Tibial artery (tissue), 4 donors: ENCODE results near the gene EMP2.

Experiments
- DNase-seq, 2 donors: peaks; one replicate each; pipeline ENCODE4 v3.0.0-alpha.2; 2019
- H3K27ac ChIP-seq, 2 donors: fragments of 200-600 bp; sonication (generic) in 1 of 2; 1 replicate in 1 of 2; 2 replicates in 1 of 2; pipeline ENCODE4 v1.5.1; 2018 to 2019; ENCODE audit warnings: mild to moderate bottlenecking in 1 of 2
- H3K27me3 ChIP-seq, 2 donors: fragments of 200-600 bp; sonication (generic) in 1 of 2; one replicate each; pipeline versions ENCODE4 v1.5.1 to v1.6.0; 2016 to 2019
- H3K36me3 ChIP-seq, 3 donors: fragments of 200-600 bp; sonication (generic) in 2 of 3; one replicate each; pipeline ENCODE4 v1.5.1; 2016 to 2019; ENCODE audit warnings: mild to moderate bottlenecking in 2 of 3
- H3K4me1 ChIP-seq, 4 donors: fragments of 200-600 bp; sonication (generic) in 2 of 4; 1 replicate in 3 of 4; 2 replicates in 1 of 4; pipeline ENCODE4 v1.5.1; 2016 to 2019
- H3K4me3 ChIP-seq, 2 donors: fragments of 200-600 bp; sonication (generic) in 1 of 2; 1 replicate in 1 of 2; 2 replicates in 1 of 2; pipeline ENCODE4 v1.5.1; 2018 to 2019; ENCODE audit warnings: mild to moderate bottlenecking in 2 of 2
- H3K9me3 ChIP-seq, 3 donors: fragments of 200-600 bp; sonication (generic) in 1 of 3; one replicate each; pipeline ENCODE4 v1.5.1; 2016 to 2019
- intact Hi-C: fragments of 100-400 bp; cut with DNase I; formaldehyde crosslinking; loops from one replicate; pipeline ENCODE4 v1.15.0; 2023; ENCODE audit warnings: low total_unique reads
- TF ChIP-seq, protein P1 (sequence below), 2 experiments: fragments of 200-600 bp in 1 of 2; fragments of 450-650 bp in 1 of 2; IDR thresholded peaks; one replicate each; pipeline ENCODE4 v1.5.1; 2017 to 2019; ENCODE audit warnings: antibody characterized with exemption in 2 of 2, mild to moderate bottlenecking in 1 of 2, moderate library complexity in 1 of 2

EMP2 gene

DNA sequence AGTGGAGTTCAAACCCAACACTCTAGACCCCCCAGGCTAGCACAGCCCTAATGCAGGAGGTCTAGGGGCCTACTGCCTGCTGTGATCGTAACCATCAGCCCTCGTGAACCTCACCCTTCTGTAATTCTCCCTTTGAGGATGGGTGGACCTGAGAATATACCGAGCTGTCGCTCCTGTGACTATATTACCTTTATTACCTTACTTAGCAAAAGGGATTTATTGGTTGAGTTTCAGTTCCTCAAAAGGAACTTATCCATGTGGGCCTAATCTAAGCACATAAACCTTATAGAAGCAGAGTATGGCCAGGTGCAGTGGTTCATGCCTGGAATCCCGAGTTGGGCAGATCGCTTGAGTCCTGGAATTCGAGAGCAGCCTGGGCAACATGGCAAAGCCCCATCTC is 19.2 kb upstream of the EMP2 start:
- no peak for DNase-seq

GRCh38 chr16:10598157-10598556 is 17.8 kb upstream of the EMP2 start:
- no peaks in the 10 kb centered on the region for H3K9me3 ChIP-seq
- intact Hi-C loops: no loop called here
- TF ChIP-seq, protein P1, sequence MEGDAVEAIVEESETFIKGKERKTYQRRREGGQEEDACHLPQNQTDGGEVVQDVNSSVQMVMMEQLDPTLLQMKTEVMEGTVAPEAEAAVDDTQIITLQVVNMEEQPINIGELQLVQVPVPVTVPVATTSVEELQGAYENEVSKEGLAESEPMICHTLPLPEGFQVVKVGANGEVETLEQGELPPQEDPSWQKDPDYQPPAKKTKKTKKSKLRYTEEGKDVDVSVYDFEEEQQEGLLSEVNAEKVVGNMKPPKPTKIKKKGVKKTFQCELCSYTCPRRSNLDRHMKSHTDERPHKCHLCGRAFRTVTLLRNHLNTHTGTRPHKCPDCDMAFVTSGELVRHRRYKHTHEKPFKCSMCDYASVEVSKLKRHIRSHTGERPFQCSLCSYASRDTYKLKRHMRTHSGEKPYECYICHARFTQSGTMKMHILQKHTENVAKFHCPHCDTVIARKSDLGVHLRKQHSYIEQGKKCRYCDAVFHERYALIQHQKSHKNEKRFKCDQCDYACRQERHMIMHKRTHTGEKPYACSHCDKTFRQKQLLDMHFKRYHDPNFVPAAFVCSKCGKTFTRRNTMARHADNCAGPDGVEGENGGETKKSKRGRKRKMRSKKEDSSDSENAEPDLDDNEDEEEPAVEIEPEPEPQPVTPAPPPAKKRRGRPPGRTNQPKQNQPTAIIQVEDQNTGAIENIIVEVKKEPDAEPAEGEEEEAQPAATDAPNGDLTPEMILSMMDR (IDR thresholded peaks at IDR 0.05): no peak
- H3K27ac ChIP-seq: no peak overlapping the region
- peak in 1 of 2 donors; percentile 38 for DNase-seq
- peaks cover 0 to 8% (median 0%) of the 10 kb centered on the region in 4 donors for H3K4me1 ChIP-seq
- H3K27me3 ChIP-seq: peaks cover 0 to 28% of the 10 kb centered on the region in 2 donors
- no peak overlapping the region for H3K4me3 ChIP-seq
- H3K36me3 ChIP-seq: no peaks in the 10 kb centered on the region

More for the DNA sequence above, 19.2 kb upstream of the EMP2 start:
- H3K27ac ChIP-seq: no peak overlapping the region
- no peak overlapping the region for H3K4me3 ChIP-seq
- TF ChIP-seq, protein P1 (IDR thresholded peaks at IDR 0.05): no peak
- peaks cover 0 to 25% of the 10 kb centered on the region in 2 donors for H3K27me3 ChIP-seq
- H3K36me3 ChIP-seq: no peaks in the 10 kb centered on the region
- intact Hi-C loops: loop anchor here (5.0 kb wide), 1 partner anchor 133 kb away; no protein-coding TSS in a partner anchor
- no peaks in the 10 kb centered on the region for H3K9me3 ChIP-seq
- H3K4me1 ChIP-seq: peaks cover 0 to 8% (median 0%) of the 10 kb centered on the region in 4 donors

DNA sequence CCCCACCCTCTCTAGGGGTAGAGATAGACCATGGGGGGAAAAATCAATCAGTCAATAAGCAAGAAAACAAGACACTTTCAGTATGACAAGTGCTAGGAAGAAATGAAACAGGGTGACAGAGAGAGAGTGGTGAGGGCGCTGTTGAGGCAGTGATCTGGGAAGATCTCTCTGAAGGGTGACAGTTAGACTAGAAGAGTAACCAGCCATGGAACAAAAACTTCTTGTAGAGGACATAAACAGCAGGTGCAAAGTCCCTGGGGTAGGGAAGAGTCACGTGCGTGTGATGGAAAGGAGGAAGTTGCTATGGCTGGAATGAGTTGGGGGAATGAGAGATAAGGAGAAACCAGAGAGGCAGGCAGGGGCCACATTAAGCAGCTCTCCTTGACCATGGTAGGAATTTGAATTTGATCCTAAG is 16.8 kb upstream of the EMP2 start:
- Histone ChIP-seq H3K36me3 (no peaks in the 10 kb centered on the region), H3K27me3 (peaks cover 0 to 28% of the 10 kb centered on the region in 2 donors), H3K4me1 (peaks cover 0 to 8% (median 0%) of the 10 kb centered on the region in 4 donors), H3K9me3 (no peaks in the 10 kb centered on the region), H3K27ac (no peak overlapping the region), H3K4me3 (no peak overlapping the region)
- intact Hi-C loops: no loop called here
- TF ChIP-seq, protein P1 (IDR thresholded peaks at IDR 0.05): no peak
- DNase-seq: no peak

DNA sequence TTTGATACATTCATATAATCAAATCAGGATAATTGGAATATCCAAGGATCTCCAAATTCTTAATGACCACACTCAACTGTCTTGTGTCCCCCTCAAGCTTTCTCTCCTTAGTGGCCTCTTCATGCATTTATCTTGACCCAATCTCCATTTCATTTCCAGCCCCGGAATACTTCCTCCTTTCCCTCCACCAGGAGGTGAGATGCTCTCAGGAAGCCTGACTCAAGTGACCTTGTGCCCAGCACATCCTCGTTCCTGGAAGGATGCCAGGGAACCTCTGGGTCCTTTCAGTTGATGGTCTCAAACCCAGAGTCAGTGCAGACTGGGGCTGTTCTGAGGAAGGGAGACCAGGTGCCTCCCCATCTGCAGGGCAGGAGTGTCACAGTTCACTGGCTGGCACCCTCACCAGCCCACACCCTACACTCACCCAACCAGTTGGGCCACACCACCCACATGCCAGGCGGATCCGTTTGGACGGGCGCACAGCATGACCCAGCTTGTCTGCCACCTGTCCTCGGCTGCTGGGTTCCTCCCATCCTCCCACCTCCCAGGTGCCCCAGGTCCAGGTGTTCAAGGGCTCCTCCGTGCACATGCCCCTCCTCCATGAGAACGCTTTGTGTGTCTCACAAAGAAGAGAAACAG is 14.0 kb upstream of the EMP2 start:
- intact Hi-C loops: no loop called here
- Histone ChIP-seq H3K27ac (no peak overlapping the region), H3K36me3 (no peaks in the 10 kb centered on the region), H3K27me3 (peaks cover 0 to 26% of the 10 kb centered on the region in 2 donors), H3K9me3 (no peaks in the 10 kb centered on the region), H3K4me1 (no peaks in the 10 kb centered on the region), H3K4me3 (no peak overlapping the region)
- no peak for DNase-seq
- TF ChIP-seq, protein P1 (IDR thresholded peaks at IDR 0.05): no peak

GRCh38 chr16:10592611-10593010 is 12.2 kb upstream of the EMP2 start:
- H3K4me3 ChIP-seq: no peak overlapping the region
- TF ChIP-seq, protein P1 (IDR thresholded peaks at IDR 0.05): no peak
- intact Hi-C loops: no loop called here
- peaks cover 0 to 22% of the 10 kb centered on the region in 2 donors for H3K27me3 ChIP-seq
- no peak overlapping the region for H3K27ac ChIP-seq
- no peaks in the 10 kb centered on the region for H3K4me1 ChIP-seq
- no peaks in the 10 kb centered on the region for H3K36me3 ChIP-seq
- DNase-seq: no peak
- H3K9me3 ChIP-seq: no peaks in the 10 kb centered on the region
